Measurements from ENCODE around the gene SH3BP5. TPM values are rescaled to one million over a fixed set of nuclear protein-coding genes. Genes with fewer than 3 reads are reported as not detected.

SH3BP5 gene
- total RNA-seq, 1 experiment from 2014 or later = 20.3 TPM

DNA sequence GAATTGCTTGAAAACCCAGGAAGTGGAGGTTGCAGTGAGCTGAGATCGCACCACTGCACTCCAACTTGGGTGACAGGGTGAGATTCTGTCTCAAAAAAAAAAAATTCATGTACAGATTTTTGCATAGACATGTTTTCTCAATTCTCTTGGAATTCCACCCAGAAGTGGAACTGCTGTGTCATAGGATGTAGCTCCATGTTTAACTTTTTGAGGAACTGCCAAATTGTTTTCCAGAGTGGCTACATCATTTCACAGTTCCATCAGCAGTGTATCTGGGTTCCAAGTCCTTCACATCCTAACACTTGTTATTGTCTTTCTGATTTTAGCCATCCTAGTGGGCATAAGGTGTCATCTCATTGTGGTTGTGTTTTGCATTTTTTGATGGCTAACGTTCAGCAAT, 116.4 kb downstream of the SH3BP5 start:
- TF ChIP-seq EZH2 (IDR thresholded peaks at IDR 0.05; ENCODE audit: borderline replicate concordance, low read depth, low read length, poor library complexity, severe bottlenecking) = no peak
- TF ChIP-seq, protein P1, sequence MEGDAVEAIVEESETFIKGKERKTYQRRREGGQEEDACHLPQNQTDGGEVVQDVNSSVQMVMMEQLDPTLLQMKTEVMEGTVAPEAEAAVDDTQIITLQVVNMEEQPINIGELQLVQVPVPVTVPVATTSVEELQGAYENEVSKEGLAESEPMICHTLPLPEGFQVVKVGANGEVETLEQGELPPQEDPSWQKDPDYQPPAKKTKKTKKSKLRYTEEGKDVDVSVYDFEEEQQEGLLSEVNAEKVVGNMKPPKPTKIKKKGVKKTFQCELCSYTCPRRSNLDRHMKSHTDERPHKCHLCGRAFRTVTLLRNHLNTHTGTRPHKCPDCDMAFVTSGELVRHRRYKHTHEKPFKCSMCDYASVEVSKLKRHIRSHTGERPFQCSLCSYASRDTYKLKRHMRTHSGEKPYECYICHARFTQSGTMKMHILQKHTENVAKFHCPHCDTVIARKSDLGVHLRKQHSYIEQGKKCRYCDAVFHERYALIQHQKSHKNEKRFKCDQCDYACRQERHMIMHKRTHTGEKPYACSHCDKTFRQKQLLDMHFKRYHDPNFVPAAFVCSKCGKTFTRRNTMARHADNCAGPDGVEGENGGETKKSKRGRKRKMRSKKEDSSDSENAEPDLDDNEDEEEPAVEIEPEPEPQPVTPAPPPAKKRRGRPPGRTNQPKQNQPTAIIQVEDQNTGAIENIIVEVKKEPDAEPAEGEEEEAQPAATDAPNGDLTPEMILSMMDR (conservative IDR thresholded peaks at IDR 0.05; ENCODE audit: low read depth, low read length) = no peak
- intact Hi-C loops (cut with micrococcal nuclease; ENCODE audit: unreplicated experiment) = no loop called here
- Histone ChIP-seq H3K36me3 (ENCODE audit: insufficient read depth, low read length, poor library complexity, severe bottlenecking) (peaks cover 53% of the 10 kb centered on the region), H3K4me3 (ENCODE audit: low read depth, low read length, poor library complexity, severe bottlenecking) (no peak overlapping the region), H3K27ac (ENCODE audit: low read depth, low read length, poor library complexity, severe bottlenecking) (no peak overlapping the region), H3K4me1 (ENCODE audit: insufficient read depth, low read length, poor library complexity, severe bottlenecking) (no peaks in the 10 kb centered on the region), H3K27me3 (replicated peaks; ENCODE audit: insufficient read depth, low read depth, low read length, poor library complexity) (no peaks in the 10 kb centered on the region), H3K9me3 (ENCODE audit: low read depth, low read length, poor library complexity, severe bottlenecking) (no peaks in the 10 kb centered on the region)
- BruUV-seq (replicated peaks) = no TSS peak
- ChIA-PET CTCF (no interaction called here), POLR2A (ENCODE audit: low non-redundant PET) (interaction anchor here (0.6 kb wide), 1 partner anchor 186 kb away, joined by 22 read pairs; no protein-coding TSS in a partner anchor)
- no peak for DNase-seq (ENCODE audit: low spot score)

DNA sequence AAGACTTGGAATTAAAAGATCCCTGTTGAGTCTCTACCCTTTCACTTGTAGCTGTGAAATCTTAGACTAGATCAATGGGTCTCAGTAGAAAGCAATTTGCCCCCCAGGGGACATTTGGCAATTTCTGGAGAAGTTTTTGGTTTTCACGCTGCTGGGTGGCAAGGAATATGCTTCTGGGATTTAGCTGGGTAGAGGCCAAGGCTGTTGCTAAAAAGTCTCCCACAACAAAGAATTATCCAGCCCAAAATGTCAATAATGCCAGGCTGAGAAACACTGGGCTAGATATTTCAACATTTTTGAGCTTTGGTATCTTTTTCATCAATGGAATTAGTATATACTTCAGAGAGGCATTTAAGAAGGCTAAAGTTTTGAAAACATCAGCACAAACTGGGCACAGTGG, 117.6 kb downstream of the SH3BP5 start:
- no TSS peak for BruUV-seq (replicated peaks)
- CTCF ChIA-PET = interaction anchor here (0.5 kb wide), 1 partner anchor 114 kb away, joined by 3 read pairs; no protein-coding TSS in a partner anchor
- DNase-seq (ENCODE audit: low spot score) = no peak
- no peak overlapping the region for H3K4me3 ChIP-seq (ENCODE audit: low read depth, low read length, poor library complexity, severe bottlenecking)
- intact Hi-C loops (cut with micrococcal nuclease; ENCODE audit: unreplicated experiment) = no loop called here
- H3K36me3 ChIP-seq (ENCODE audit: insufficient read depth, low read length, poor library complexity, severe bottlenecking) = peaks cover 51% of the 10 kb centered on the region
- TF ChIP-seq, protein P1 (conservative IDR thresholded peaks at IDR 0.05; ENCODE audit: low read depth, low read length) = no peak
- TF ChIP-seq EZH2 (IDR thresholded peaks at IDR 0.05; ENCODE audit: borderline replicate concordance, low read depth, low read length, poor library complexity, severe bottlenecking) = no peak
- no peaks in the 10 kb centered on the region for H3K27me3 ChIP-seq (replicated peaks; ENCODE audit: insufficient read depth, low read depth, low read length, poor library complexity)
- no peaks in the 10 kb centered on the region for H3K4me1 ChIP-seq (ENCODE audit: insufficient read depth, low read length, poor library complexity, severe bottlenecking)
- no peak overlapping the region for H3K27ac ChIP-seq (ENCODE audit: low read depth, low read length, poor library complexity, severe bottlenecking)
- POLR2A ChIA-PET (ENCODE audit: low non-redundant PET) = no interaction called here
- no peaks in the 10 kb centered on the region for H3K9me3 ChIP-seq (ENCODE audit: low read depth, low read length, poor library complexity, severe bottlenecking)

DNA sequence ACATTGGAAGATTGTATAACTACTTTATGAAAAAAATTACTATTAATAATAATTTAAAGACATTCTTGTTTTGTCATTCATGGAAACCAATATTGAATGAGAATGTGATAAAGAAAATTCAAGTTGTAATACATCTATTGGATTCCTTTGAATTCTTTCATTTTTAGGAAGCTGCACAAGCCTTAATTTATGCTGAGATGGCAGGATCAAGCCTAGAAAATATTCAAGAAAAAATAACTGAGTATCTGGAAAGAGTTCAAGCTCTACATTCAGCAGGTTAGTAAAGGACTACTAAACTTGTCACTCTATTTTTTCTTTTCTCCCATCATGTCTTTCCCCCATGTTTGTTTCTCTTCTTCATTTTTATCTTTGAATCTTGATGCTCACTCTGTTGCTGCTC, 120.4 kb downstream of the SH3BP5 start:
- Histone ChIP-seq H3K4me3 (ENCODE audit: low read depth, low read length, poor library complexity, severe bottlenecking) (no peak overlapping the region), H3K36me3 (ENCODE audit: insufficient read depth, low read length, poor library complexity, severe bottlenecking) (peaks cover 28% of the 10 kb centered on the region), H3K27me3 (replicated peaks; ENCODE audit: insufficient read depth, low read depth, low read length, poor library complexity) (no peaks in the 10 kb centered on the region), H3K27ac (ENCODE audit: low read depth, low read length, poor library complexity, severe bottlenecking) (no peak overlapping the region), H3K9me3 (ENCODE audit: low read depth, low read length, poor library complexity, severe bottlenecking) (no peaks in the 10 kb centered on the region), H3K4me1 (ENCODE audit: insufficient read depth, low read length, poor library complexity, severe bottlenecking) (peaks cover 8% of the 10 kb centered on the region)
- BruUV-seq (replicated peaks) = no TSS peak
- intact Hi-C loops (cut with micrococcal nuclease; ENCODE audit: unreplicated experiment) = no loop called here
- POLR2A ChIA-PET (ENCODE audit: low non-redundant PET) = no interaction called here
- CTCF ChIA-PET = no interaction called here
- no peak for DNase-seq (ENCODE audit: low spot score)
- TF ChIP-seq EZH2 (IDR thresholded peaks at IDR 0.05; ENCODE audit: borderline replicate concordance, low read depth, low read length, poor library complexity, severe bottlenecking) = no peak
- TF ChIP-seq, protein P1 (conservative IDR thresholded peaks at IDR 0.05; ENCODE audit: low read depth, low read length) = no peak
